Measurements from ENCODE around the gene ENPEP. TPM values are rescaled to one million over a fixed set of nuclear protein-coding genes. Genes with fewer than 3 reads are reported as not detected.
"Not testable (repeated sequence)": the region's sequence is repeated elsewhere in the genome, so short reads cannot be mapped to it uniquely, and the experiment has no call there.

Gene ENPEP, protein sequence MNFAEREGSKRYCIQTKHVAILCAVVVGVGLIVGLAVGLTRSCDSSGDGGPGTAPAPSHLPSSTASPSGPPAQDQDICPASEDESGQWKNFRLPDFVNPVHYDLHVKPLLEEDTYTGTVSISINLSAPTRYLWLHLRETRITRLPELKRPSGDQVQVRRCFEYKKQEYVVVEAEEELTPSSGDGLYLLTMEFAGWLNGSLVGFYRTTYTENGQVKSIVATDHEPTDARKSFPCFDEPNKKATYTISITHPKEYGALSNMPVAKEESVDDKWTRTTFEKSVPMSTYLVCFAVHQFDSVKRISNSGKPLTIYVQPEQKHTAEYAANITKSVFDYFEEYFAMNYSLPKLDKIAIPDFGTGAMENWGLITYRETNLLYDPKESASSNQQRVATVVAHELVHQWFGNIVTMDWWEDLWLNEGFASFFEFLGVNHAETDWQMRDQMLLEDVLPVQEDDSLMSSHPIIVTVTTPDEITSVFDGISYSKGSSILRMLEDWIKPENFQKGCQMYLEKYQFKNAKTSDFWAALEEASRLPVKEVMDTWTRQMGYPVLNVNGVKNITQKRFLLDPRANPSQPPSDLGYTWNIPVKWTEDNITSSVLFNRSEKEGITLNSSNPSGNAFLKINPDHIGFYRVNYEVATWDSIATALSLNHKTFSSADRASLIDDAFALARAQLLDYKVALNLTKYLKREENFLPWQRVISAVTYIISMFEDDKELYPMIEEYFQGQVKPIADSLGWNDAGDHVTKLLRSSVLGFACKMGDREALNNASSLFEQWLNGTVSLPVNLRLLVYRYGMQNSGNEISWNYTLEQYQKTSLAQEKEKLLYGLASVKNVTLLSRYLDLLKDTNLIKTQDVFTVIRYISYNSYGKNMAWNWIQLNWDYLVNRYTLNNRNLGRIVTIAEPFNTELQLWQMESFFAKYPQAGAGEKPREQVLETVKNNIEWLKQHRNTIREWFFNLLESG
- total RNA-seq, result not detected

DNA sequence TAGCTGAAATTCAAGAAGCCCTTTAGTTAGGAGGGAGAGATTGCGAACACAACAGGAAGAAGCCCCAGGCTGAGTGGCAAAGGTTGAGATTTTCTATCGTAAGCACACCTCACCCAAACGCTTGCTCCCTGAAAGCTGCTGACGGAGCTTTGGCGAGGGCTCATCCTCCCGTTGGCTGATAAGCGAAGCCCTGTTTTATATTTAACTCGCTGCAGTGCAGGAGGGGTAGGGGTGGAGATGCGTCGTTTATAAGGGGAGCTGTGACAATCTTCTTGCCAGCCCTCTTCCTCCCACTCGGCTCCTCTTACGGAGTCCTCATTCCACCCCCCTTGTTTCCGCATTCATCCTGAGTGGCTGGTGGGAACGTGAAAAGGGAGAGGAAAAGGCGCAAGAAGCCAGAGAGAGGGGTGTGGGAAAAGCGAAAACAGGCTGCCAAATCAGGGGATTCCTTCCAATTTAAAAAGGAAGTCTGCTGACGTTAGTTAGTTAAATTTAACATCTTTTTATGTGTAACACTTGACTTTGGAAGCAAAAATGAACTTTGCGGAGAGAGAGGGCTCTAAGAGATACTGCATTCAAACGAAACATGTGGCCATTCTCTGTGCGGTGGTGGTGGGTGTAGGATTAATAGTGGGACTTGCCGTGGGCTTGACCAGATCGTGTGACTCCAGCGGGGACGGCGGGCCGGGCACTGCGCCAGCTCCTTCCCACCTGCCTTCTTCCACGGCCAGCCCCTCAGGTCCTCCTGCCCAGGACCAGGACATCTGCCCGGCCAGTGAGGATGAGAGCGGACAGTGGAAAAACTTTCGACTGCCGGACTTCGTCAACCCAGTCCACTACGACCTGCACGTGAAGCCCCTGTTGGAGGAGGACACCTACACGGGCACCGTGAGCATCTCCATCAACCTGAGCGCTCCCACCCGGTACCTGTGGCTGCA lies at the start of gene ENPEP:
TSS of gene ENPEP (plus strand) at position 275 of the 938 bp plus-strand sequence. CDS start at position 535, 260 bp downstream.
- DNase-seq, result no peak
- H3K4me3 Mint-ChIP-seq, result no peak within 1 kb of the TSS
- H3K36me3 Mint-ChIP-seq (ENCODE audit: insufficient read depth), result no peaks in the 10 kb centered on the region
- H3K27me3 Mint-ChIP-seq (ENCODE audit: low read depth), result peaks cover 19% of the 10 kb centered on the region
- no peak for ATAC-seq
- no peaks in the 10 kb centered on the region for H3K4me1 Mint-ChIP-seq (ENCODE audit: low read depth)
- H3K9me3 Mint-ChIP-seq, result no peaks in the 10 kb centered on the region

DNA sequence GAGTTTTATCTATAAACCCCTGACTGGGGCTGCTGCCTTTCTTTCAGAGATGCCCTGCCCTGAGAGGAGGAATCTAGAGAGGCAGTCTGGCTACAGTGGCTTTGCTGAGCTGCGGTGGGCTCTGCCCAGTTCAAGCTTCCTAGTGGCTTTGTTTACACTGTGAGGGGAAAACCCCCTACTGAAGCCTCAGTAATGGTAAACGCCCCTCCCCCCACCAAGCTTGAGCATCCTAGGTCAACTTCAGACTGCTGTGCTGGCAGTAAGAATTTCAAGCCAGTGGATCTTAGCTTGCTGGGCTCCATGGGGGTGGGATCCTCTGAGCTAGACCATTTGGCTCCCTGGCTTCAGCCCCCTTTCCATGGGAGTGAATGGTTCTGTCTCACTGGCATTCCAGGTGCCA lies 44.1 kb upstream of the ENPEP start:
- H3K9me3 Mint-ChIP-seq; ATAC-seq; H3K4me1 Mint-ChIP-seq (ENCODE audit: low read depth): not testable (repeated sequence)

DNA sequence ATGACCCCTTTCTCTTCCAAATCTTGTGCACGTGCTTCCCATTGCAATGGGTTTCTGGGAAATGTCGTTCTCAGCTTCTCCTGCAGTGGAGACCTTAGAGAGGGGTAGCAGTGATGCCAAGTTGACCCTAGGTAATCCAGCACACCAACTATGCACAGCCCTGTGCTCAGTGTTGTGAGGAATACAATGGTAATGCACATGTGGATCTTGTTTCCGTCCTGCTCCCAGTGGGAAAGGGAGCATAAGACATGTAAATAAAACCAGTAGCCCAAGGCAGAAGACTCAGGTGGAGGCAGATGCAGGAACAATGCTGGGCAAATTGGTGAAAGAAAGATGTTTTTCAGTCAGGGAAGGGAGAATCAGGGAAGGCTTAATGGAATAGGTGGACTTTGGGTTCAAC lies 38.7 kb upstream of the ENPEP start:
- not testable (repeated sequence) for H3K4me1 Mint-ChIP-seq (ENCODE audit: low read depth); DNase-seq; H3K36me3 Mint-ChIP-seq (ENCODE audit: insufficient read depth); H3K9me3 Mint-ChIP-seq; H3K4me3 Mint-ChIP-seq; ATAC-seq
- peaks cover 14% of the 10 kb centered on the region for H3K27me3 Mint-ChIP-seq (ENCODE audit: low read depth)

More for the DNA sequence above, 44.1 kb upstream of the ENPEP start:
- not testable (repeated sequence) for DNase-seq; H3K4me3 Mint-ChIP-seq; H3K36me3 Mint-ChIP-seq (ENCODE audit: insufficient read depth); H3K27me3 Mint-ChIP-seq (ENCODE audit: low read depth)

DNA sequence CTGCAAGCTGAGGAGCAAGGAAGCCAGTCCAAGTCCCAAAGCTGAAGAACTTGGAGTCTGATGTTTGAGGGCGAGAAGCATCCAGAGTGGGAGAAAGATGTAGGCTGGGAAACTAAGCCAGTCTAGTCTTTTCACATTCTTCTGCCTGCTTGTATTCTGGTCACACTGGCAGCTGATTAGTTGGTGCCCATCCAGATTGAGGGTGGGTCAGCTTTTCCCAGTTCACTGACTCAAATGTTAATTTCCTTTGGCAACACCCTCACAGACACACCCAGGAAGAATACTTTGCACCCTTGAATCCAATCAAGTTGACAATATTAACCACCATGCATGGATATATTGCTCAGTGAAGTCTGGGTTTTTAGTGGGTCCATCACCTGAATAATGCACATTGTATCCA lies 36.7 kb upstream of the ENPEP start:
- ATAC-seq; H3K9me3 Mint-ChIP-seq; H3K4me1 Mint-ChIP-seq (ENCODE audit: low read depth); DNase-seq; H3K36me3 Mint-ChIP-seq (ENCODE audit: insufficient read depth); H3K4me3 Mint-ChIP-seq: not testable (repeated sequence)
- H3K27me3 Mint-ChIP-seq (ENCODE audit: low read depth), result peaks cover 13% of the 10 kb centered on the region

DNA sequence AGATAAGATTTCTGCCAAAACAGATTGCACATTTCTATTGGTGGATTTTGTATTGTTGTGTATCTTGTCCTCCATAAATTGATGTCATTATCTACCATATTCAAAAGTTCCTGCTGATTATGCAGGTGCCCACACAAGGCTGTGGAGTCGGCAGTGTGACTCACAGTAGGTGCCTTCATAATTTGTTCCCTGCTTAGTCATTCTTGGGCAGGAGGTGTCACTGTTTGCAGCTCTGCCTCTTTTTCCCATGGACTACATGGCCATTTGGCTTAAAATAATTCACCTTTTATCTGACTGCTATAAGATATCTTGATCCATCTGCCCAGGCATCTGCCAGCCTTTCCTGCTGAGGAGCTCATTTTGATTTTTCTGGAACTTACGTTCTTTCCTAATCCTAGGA lies 33.6 kb upstream of the ENPEP start:
- Mint-ChIP-seq H3K4me3 (no peak overlapping the region), H3K9me3 (no peaks in the 10 kb centered on the region), H3K27me3 (ENCODE audit: low read depth) (peaks cover 11% of the 10 kb centered on the region), H3K4me1 (ENCODE audit: low read depth) (no peaks in the 10 kb centered on the region), H3K36me3 (ENCODE audit: insufficient read depth) (no peaks in the 10 kb centered on the region)
- ATAC-seq, result no peak
- DNase-seq, result no peak

DNA sequence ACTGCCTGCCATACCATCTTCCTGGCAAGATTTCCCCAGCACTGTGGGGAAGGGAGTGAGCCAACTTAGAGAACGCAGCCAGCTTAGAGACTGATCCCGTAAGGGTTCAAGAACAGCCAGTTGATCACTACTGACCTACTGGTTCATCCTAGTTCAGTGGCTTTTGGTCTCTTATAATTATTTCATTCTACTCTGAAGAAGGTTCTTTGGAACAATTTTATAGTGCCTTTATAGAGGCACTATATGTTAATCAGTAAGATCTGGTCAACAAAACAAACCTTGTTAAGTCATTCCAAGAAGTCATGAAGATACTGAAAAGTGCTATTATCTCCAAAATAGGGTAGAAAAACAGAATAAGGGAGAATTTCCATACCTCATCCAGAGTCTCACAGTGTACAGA lies 33.2 kb upstream of the ENPEP start:
- Mint-ChIP-seq H3K9me3 (no peaks in the 10 kb centered on the region), H3K27me3 (ENCODE audit: low read depth) (peaks cover 8% of the 10 kb centered on the region), H3K36me3 (ENCODE audit: insufficient read depth) (no peaks in the 10 kb centered on the region), H3K4me3 (no peak overlapping the region), H3K4me1 (ENCODE audit: low read depth) (no peaks in the 10 kb centered on the region)
- no peak for DNase-seq
- ATAC-seq, result no peak

DNA sequence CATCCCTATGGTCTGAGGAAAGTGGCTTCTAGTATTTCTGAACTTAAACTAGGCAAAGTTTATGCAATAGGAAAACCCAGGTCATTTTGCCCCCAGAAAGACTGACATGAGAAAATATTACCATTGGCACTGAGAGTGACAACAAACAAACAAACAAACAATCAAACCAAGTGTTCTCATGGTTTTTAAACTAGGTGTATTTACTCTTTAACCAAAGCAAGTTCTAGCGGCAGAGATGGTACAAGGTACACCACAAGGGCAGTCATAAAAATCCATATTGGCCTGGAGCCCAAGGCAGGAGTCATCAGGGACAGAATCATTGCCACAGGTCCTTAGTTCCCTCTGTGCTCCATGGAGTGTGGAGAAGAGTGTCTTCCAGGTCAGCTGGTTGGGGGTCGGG lies 26.0 kb upstream of the ENPEP start:
- no peak for ATAC-seq
- no peaks in the 10 kb centered on the region for H3K9me3 Mint-ChIP-seq
- no peak overlapping the region for H3K4me3 Mint-ChIP-seq

DNA sequence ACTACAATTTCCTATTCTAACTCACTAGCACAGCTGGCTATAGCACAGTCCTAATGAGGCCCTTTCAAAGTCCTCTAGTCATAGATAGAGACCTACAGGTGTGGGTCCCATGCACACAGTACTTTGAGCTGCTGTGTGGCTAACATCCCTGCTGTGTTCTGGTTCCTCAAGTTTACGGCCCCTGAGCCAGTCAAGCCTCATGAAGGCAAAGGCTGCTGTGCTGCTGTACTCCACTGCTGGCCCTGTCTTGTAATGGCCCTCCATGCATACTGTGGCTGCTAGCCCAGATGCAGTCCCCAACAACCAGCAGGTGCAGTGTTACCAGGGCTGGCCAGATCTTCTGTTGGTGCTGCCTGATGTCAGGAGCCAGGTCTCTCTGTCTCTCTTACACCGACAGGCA lies 23.4 kb upstream of the ENPEP start:
- ATAC-seq, result no peak
- no peaks in the 10 kb centered on the region for H3K4me1 Mint-ChIP-seq (ENCODE audit: low read depth)
- DNase-seq, result no peak
- H3K36me3 Mint-ChIP-seq (ENCODE audit: insufficient read depth), result no peaks in the 10 kb centered on the region
- peaks cover 9% of the 10 kb centered on the region for H3K27me3 Mint-ChIP-seq (ENCODE audit: low read depth)
- no peak overlapping the region for H3K4me3 Mint-ChIP-seq
- no peaks in the 10 kb centered on the region for H3K9me3 Mint-ChIP-seq

More for the DNA sequence above, 26.0 kb upstream of the ENPEP start:
- Mint-ChIP-seq H3K36me3 (ENCODE audit: insufficient read depth) (no peaks in the 10 kb centered on the region), H3K27me3 (ENCODE audit: low read depth) (peaks cover 2% of the 10 kb centered on the region), H3K4me1 (ENCODE audit: low read depth) (no peaks in the 10 kb centered on the region)
- DNase-seq, result no peak

DNA sequence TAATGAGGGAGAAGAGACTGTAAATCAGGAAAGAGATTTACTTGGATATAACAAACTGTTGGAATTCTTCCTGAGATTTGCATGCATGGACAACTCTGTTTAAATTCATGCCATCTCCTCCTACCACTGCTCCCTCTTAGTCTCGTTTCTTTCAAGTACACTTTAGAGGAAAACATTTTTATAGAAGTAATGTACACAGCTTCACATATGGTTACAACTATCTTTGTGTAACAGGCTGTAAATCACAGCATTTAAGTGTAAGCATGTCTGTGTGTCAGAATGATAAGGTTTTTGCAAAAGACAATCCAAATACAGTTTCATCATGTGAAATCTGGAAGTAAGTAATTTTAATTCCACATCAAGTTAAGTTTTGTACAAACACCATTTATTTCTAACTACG lies 21.5 kb upstream of the ENPEP start:
- H3K4me3 Mint-ChIP-seq, result no peak overlapping the region
- peaks cover 15% of the 10 kb centered on the region for H3K27me3 Mint-ChIP-seq (ENCODE audit: low read depth)
- H3K9me3 Mint-ChIP-seq, result no peaks in the 10 kb centered on the region
- no peaks in the 10 kb centered on the region for H3K36me3 Mint-ChIP-seq (ENCODE audit: insufficient read depth)
- H3K4me1 Mint-ChIP-seq (ENCODE audit: low read depth), result no peaks in the 10 kb centered on the region
- no peak for ATAC-seq
- no peak for DNase-seq

DNA sequence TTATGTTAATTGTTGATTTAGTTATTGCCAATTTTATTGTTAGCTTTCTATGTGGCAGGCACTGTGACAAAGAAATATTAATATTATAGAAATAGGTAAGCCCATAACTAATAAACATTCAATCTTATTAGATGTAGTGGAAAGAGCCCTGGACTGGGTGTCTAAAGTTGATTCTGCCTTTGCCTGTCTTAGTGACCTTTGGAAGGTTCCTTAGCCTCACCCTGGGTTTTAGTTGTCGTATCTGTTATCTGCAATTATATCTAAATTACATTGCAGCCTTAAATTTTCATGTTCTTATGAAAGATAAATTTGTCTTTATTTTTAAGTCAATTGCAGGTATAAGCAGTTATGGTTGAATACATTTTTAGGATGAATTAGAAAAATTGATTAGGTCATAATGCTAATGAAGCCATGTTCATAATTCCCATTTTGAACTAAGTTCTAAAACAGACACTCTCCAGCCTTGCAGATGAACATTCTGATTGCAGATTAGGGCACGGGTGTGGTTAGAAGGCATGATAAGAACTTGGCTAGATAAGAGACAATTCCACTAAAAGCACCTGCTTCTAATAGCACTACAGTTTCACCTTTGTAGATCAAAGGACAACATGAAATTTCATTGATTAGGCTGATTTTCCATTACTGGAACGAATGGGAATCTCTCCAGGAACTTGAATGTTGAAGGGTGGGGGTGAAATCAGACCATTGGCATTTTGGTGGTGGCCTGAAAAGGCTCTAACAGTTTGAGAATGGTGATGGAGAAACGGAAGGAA lies 17.3 kb upstream of the ENPEP start:
- Mint-ChIP-seq H3K36me3 (ENCODE audit: insufficient read depth) (no peaks in the 10 kb centered on the region), H3K4me1 (ENCODE audit: low read depth) (no peaks in the 10 kb centered on the region), H3K9me3 (no peaks in the 10 kb centered on the region), H3K4me3 (no peak overlapping the region), H3K27me3 (ENCODE audit: low read depth) (peaks cover 17% of the 10 kb centered on the region)
- ATAC-seq (no peak), DNase-seq (no peak)

DNA sequence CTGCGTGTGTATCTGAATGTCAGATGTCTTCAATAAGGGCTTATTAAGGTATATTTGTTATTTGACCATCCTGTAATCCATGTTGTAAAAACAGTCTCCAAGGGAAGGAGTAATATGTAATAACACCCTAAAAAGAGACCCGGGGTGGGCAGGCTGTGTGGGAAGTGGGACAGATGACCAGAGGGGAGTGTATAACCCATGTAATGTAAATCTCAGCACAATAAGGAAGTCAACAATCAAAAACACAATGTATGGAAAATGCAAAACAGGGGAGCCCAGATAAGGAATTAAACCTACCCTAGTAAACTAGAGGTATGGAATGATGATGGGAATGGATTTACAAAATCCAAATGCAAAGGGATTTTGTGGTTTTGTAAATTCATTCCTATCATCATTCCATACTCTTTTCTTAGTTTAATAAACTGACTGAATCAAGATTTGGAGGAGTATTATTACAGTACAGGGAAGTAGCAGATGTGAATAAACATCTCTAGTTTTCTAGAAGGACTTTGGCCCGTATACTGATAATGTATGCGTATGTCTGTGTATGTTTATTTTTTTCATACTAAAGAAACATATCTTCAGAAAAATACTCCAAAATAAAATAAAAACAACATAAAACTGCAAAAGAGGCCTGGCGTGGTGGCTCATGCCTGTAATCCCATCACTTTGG lies 15.7 kb upstream of the ENPEP start:
- Mint-ChIP-seq H3K9me3 (no peaks in the 10 kb centered on the region), H3K36me3 (ENCODE audit: insufficient read depth) (no peaks in the 10 kb centered on the region), H3K4me1 (ENCODE audit: low read depth) (no peaks in the 10 kb centered on the region), H3K27me3 (ENCODE audit: low read depth) (peaks cover 17% of the 10 kb centered on the region), H3K4me3 (no peak overlapping the region)
- no peak for ATAC-seq
- no peak for DNase-seq

DNA sequence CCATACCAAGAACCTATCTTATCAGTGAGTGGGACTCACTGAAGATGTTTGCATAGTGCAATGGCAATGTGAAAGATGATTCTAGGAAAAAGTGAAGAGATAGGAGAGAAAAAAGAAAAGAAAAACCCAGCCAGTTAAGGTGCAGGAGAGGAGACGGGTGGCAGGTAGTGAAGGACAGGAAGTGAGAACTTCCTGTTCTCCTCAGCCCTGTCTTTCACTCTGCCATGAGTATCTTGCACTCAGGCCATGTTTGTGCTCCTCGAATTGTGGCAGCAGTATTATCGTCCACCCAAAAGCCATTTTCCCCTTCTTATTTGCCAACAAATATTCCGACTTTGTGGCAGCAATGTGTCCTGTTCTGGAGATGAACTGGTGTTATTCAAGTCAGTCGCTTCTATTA lies 8.6 kb upstream of the ENPEP start:
- Mint-ChIP-seq H3K4me1 (ENCODE audit: low read depth) (no peaks in the 10 kb centered on the region), H3K4me3 (no peak overlapping the region), H3K36me3 (ENCODE audit: insufficient read depth) (no peaks in the 10 kb centered on the region), H3K27me3 (ENCODE audit: low read depth) (peaks cover 3% of the 10 kb centered on the region), H3K9me3 (peaks cover 5% of the 10 kb centered on the region)
- ATAC-seq, result no peak
- no peak for DNase-seq

Data from activated T-cell treated with anti-CD3 and anti-CD28 coated beads, Interleukin-2, amount 50 U/mL, for 4 hours (primary cell).